HTERT RPE-1 (cell line): ENCODE data around the gene AVEN.
"Not testable (repeated sequence)": the region's sequence is repeated elsewhere in the genome, so short reads cannot be mapped to it uniquely, and the experiment has no call there.

Experiments used
- in situ Hi-C: fragments of 300-500 bp; cut with MboI; formaldehyde crosslinking; loops from 4 replicates; pipeline ENCODE4 v1.14.3; 2020; ENCODE audit warnings: low sequenced_read_pairs

Gene AVEN, protein sequence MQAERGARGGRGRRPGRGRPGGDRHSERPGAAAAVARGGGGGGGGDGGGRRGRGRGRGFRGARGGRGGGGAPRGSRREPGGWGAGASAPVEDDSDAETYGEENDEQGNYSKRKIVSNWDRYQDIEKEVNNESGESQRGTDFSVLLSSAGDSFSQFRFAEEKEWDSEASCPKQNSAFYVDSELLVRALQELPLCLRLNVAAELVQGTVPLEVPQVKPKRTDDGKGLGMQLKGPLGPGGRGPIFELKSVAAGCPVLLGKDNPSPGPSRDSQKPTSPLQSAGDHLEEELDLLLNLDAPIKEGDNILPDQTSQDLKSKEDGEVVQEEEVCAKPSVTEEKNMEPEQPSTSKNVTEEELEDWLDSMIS

DNA sequence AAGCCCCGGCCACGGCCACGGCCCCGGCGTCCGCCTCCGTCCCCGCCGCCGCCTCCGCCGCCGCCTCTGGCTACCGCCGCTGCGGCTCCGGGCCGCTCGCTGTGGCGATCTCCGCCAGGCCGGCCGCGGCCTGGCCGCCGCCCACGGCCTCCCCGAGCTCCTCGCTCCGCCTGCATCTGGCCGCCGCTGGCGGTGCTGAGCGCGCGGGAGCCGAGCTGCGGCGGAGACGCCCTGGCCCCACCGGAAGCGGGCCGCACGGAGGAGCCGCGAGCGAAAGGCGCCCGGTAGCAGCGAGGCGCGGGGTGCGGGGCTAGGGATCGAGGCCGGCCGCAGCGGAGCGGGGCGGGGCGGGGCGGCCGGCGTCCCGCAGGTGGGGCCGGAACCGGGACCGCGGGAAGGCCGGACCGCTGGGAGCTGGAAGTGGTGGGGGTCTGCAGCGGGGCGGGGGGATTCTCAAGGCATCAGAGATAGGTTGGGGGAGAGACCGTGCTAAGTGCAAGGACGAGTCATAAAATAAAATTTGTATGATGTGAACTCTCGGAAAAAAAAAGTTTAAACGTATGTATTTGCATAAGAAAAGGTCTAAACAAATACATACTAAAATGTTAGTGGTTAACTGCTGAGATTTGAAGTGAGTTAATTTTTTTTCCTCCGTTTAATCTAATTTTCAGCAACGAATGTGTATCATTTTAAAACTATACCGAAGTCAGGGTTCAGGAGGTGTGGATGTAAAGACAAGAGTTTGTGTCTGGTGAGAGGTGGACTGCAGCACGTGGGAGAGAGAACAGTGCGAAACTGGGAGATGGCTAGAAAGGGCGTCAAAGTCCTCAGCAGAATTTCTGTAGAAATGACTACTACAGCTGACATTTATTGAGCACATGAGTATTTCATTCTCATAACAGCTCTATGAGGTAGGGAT lies at the start of gene AVEN:
AVEN (minus strand) TSS at position 334 of the 919 bp plus-strand sequence; CDS start at position 176, 158 bp downstream.
- in situ Hi-C loops: no loop called here

DNA sequence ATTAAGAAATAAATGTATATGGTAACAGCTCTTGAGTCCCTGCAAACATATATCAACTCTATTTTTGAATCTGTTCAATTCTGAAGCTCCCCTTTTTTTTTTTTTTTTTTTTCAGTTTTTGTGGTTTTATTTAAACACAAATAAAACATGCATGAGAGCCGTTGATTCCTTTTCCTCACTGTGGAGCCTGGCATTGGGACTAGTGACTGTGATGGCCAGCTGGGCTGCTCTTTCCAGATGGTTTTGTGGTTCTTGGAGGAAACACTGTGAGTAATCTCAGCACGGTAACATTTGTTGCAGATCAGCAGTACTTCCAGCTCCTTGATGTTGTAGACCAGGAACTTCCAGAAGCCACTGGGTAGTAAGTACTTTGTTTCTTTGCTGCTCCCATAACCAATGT lies 46.7 kb upstream of the AVEN start:
- in situ Hi-C loops: no loop called here

DNA sequence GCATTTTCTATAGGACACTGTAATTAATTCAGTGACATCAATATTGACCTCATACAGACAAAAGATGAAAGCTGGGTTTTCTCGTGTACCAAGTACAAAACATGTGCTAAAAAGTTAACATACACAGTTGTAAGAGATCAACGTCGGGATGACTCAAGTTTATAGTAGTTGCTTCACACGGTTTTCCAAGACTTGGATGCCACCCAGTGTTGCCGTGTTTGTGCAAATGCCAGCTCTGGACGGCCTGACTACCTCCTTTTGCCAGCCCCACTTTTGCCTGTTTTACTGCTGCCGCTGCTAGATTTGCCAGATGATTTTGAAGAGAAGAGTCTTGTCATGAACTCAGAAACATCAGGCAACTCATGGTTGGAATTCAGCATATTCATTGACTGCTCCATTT lies 45.1 kb upstream of the AVEN start:
- in situ Hi-C loops: no loop called here

DNA sequence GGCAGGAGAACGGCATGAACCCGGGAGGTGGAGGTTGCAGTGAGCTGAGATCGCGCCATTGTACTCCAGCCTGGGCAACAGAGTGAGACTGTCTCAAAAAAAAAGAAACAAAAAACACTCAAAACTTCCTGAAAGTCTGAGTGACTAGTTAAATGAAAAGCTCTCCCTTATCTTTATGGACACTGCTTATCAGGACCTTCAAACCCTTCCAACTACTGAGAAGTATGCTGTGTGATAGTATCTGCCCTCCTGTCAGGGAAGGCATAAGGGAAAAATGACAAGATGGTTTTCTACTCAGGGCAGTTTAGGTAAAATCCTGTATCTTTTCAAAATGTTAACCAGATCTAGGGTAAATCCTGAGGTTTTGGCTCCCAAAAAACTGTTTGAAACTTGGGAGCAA lies 40.9 kb upstream of the AVEN start:
- in situ Hi-C loops: no loop called here

DNA sequence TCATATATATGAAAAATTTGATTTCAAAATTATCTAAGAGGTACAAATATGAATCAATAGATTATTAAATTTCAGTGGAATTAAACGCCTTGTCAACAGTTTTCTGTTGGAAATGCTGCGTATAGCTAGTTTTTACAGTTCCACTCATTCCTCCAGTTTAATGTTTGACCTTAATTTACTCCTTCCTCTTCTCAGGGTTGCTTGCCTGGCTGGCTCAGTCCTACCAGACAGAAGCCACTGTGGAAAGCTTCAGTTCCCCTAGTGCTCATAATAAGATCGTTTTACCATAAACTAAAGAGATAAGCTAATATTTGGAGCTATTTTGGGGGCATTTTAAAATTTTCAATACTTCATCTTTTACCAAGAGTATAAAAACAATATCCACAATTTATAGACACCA lies 39.9 kb upstream of the AVEN start:
- in situ Hi-C loops: no loop called here

DNA sequence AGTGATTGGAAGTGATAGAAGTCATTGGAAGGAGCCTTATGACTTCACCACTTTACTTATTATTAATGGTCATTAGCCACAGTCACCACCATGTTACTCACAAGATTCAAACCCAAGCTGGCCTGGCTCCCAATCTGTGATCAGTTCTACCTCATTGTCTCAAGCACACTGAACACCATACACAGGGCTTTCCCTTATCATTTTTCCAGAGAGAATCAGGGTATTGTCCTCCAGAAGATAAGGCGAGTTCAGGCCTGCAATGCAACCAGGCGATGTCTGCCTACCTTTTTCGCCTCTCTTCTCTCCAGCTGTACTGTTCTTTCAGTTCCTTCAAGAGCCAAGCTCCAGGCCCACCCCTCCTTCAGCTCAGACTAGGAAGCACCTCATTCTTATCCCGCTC lies 37.8 kb upstream of the AVEN start:
- in situ Hi-C loops: no loop called here

DNA sequence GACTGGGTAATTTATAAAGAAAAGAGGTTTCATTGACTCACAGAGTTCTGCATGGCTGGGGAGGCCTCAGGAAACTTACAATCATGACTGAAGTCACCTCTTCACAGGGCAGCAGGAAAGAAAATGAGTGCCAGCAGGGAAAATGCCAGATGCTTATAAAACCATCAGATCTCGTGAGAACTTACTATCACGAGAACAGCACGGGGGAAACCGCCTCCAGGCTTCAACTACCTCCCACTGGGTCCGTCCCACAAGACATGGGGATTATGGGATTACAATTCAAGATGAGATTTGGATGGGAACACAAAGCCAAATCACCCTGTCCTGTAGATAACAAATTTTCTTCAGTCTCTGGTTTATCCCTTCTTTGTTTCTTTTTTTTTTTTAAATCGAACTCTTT lies 31.0 kb upstream of the AVEN start:
- in situ Hi-C loops: no loop called here

DNA sequence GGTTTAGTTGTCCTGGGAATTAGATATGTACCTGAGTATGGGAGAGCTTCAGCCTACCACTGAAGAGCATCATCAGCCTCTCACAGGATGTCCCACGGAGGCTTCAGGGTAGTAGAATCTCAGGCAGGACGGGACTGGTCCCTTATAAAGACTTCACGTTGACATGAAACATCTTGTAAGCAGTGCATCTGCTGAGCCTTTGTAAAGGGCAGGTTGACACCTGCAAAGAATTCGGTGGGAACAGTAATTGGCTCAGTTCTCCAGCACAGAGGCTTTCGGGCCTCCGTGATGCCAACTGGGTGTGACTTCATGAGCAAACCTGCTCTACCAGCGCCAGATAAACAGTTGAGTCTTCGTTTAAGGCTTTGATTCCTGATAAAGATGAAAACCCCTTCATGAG lies 26.9 kb upstream of the AVEN start:
- in situ Hi-C loops: no loop called here

DNA sequence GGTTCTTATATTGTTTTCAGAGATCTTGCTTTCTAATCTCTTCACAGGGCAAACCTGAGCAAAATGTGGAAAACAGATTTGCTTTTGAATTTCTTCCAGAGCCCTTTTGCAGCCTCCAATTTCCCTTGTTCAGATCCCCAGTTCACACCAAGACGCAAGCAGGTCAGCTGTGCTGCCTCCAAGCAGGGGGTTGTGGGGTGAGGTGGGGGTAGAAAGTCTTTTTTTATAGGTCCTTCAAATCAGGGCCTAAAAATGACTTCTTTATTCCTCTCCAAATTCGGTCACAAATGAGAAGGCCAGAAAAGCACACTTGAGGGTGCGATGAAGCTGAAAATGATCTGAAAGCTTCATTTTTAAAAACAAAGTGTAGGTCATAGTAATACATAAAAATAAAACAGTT lies 26.3 kb upstream of the AVEN start:
- in situ Hi-C loops: no loop called here

DNA sequence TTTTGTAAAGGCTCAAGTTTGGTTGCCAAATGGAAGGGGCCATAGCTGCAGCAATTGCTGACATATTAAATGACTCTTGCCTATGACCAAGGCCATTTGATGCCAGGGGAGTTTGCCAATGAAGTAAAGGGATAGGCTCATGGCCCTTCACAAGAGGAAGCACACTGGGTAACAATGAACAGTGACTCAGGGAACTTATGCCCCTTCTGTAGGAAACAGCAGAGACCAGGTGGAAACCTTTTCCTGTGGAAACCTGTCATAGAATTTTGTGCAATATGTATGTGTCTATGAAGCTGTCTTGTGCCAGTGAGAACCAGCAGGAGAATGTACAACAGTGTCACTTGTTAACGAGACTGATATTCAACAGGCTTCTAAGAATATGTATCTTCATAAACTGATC lies 25.4 kb upstream of the AVEN start:
- in situ Hi-C loops: no loop called here

DNA sequence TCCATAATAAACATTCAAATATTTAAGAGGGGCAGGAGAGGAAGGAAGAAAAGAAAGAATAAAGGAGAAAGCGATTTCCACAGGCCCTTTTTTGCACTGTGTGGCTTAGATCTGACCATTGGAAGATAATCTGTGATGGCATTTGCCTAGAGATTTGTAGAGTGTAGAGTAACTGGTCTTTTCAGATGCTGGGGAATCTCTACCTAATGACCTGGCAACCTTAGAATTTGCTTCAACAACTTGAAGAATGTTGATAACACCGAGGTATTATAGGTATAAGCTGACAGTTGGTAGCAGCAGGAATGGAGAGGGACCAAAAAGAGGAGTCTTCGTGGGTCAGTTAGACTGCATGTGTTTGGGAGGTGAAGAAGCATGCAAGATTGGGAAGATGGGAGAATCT lies 20.9 kb upstream of the AVEN start:
- in situ Hi-C loops: no loop called here

DNA sequence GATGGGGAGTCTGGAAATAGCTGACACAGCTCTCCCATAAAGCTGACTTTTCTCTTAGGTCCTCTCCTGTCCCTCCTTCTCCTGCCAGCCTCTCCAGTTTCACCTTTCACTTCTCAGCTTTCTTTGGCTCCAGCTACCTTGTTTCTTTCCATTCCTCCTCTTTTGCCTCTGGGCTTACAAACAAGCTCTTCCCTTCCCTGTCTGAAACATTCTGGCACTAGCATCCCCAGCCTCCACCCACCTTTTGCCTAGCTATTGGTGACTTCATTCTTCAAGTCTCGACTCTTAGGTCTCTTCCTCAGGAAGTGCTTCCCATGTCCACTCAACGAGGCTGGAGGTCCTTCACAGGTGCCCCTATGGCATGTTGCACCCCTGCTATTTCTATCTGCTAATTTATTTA lies 20.5 kb upstream of the AVEN start:
- in situ Hi-C loops: no loop called here

DNA sequence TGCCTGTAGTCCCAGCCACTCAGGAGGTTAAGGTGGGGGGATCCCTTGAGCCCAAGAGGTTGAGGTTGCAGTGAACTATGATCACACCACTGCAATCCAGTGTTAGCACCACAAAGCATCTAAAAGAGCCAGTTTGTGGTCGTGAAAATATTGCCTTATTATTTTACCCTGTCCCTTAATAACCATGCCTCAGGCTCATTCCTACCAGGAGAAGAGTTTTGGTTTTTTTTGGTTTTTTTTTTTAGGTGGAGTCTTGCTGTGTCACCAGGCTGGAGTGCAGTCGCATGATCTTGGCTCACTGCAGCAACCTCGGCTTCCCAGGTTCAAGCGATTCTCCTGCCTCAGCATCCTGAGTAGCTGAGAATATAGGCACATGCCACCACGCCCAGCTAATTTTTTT lies 17.9 kb upstream of the AVEN start:
- in situ Hi-C loops: no loop called here

DNA sequence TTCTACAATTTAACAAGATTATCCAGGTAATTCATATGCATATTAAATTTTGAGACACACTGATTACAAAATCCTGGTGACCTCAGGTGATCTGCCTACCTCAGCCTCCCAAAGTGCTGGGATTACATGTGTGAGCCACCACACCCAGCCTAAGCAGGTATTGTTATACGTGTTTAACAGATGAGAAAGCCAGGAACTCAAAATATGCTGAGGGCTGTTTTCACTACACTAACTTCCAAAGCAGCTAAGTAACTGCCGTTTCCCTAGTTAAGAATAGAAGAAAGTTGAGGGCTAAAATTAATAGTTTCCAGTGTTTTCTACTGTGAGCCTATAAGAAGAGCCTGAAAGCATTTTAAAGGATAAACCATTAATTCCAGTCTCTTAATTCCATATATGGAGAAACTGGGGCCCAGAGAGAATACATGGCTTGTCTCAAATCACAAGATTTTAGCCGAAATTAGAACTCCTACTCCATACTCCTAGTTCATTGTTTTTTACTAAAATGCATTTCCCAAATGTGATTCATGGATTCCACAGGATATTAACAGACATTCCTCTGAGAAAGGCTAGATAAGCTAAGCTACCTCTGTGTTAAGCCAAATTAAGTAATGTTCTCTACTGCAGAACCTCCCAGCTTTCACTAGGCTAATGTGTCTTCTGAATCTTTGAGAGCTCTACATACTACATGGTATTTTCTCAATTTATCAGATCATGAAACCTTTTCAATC lies 17.0 kb upstream of the AVEN start:
- in situ Hi-C loops: no loop called here

DNA sequence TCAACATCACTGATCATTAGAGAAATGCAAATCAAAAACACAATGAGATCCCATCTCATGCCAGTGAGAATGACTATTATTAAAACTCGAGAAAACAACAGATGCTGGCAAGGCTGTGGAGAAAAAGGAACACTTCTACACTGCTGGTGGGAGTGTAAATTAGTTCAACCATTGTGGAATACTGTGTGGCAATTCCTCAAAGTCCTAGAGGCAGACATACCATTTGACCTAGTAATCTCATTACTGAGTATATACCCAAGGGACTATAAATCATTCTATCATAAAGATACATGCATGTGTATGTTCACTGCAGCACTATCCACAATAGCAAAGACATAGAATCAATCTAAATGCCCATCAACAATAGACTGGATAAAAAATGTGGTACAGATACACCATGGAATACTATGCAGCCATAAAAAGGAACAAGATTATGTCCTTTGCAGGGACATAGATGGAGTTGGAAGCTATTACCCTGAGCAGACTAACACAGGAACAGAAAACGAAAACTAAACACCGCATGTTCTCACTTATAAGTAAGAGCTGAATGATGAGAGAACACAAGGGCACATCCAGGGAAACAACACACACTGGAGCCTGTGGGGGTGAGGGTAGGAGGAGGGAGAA lies 15.2 kb upstream of the AVEN start:
- in situ Hi-C loops: no loop called here

DNA sequence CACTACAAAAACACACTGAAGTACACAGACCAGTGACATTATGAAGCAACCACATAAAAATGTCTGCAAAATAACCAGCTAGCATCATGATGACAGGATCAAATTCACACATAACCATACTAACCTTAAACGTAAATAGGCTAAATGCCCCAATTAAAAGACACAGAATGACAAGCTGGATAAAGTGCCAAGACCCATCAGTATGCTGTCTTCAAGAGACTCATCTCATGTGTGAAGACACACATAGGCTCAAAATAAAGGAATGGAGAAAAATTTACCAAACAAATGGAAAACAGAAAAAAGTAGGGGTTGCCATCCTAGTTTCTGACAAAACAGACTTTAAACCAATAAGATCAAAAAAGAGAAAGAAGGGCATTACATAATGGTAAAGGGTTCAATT lies 11.4 kb upstream of the AVEN start:
- in situ Hi-C loops: not testable (repeated sequence)

DNA sequence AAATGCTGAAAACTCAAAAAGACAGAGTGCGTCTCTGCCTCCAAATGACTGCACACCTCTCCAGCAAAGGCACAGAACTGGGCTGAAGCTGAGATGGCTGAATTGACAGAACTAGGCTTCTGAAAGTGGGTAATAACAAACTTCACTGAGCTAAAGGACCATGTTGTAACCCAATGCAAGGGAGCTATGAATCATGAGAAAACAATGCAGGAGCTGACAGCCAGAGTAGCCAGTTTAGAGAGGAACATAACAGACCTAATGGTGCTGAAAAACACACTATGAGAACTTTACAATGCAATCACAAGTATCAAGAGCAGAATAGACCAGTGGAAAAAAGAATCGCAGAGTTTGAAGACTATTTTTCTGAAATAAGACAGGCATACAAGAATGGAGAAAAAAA lies 10.1 kb upstream of the AVEN start:
- in situ Hi-C loops: no loop called here

DNA sequence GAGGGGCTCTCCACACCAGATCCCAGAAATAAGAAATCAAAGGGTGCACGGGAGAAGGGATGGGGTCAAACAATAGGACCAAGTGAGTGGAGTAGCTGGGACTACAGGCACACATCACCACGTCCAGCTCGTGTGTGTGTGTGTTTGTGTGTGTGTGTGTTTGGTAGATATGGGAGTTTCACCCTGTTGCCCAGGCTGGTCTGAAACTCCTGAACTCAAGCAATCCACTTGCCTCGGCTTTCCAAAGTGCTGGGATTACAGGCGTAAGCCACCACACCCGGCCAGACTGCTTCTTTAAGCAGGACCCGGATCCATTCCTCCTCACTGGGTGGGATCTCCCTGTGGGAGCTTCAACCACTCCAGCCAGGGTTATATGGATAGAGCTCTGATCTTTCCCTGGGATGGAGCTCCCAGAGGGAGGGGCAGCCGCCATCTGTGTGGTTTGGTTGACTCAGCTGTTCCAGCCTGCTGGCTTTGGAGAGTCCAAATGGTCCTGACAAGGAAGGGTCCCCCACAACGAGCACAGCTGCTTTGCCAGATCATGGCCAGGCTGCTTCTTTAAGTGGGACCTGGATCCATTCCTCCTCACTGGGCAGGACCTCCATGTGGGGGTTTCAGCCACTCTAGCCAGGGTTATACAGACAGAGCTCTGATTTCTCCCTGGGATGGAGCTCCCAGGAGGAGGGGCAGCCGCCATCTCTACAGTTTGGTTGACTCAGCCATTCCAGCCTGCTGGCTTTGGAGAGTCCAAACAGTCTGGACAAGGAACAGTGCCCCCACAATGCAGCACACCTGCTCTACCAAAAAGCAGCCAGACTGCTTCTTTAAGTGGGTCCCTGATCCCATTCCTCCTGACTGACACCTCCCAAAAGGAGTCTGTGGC lies 9.1 kb upstream of the AVEN start:
- in situ Hi-C loops: no loop called here

DNA sequence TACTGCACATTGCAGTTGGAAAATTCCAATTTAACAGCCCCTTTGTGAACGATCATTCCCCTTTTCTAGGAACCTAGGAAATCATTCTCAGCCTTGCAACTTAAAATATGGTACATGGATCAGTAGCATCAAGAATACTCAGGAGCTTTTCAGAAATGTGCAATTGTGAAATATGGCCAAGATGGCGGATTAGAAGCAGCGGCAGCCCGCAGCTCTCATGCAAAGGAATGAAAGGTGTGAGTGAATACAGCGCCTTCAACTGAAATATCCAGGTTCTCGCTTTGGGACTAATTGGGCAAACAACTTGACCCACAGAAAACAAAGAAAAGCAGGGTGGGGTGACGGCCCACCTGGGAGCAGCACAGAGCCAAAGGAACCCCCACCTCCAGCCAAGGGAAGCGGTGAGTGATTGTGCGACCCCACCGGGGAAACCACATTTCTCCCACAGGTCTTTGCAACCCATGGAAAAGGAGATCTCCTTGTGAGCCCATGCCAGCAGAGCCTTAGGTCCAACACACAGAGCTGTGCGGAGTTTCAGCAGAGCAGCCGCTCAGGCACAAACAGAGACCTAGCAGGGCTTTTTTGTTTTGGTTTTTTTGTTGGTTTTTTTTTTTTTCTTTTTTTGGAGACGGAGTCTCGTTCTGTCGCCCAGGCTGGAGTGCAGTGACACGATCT lies 7.6 kb upstream of the AVEN start:
- in situ Hi-C loops: no loop called here

DNA sequence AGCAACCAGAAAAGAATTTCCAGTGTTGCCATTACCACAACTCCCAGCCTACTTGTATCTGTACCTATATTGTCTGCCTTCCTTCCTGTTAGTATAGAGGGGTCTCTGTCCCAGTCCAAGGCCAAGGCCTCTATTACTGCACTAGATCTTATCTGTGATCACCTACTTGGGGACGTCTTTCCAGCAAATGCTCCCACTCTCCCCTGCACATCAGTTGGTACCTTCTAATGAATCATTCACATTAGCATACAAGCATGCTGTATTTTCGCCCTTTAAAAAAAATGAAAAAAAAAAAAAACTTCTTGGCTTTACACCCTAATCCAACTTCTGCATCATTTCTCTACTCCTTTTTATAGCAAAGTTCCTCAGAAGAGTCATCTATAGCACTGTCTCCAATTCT lies 4.8 kb upstream of the AVEN start:
- in situ Hi-C loops: no loop called here
